ENCODE measurements around the gene CD28.

Gene CD28

DNA sequence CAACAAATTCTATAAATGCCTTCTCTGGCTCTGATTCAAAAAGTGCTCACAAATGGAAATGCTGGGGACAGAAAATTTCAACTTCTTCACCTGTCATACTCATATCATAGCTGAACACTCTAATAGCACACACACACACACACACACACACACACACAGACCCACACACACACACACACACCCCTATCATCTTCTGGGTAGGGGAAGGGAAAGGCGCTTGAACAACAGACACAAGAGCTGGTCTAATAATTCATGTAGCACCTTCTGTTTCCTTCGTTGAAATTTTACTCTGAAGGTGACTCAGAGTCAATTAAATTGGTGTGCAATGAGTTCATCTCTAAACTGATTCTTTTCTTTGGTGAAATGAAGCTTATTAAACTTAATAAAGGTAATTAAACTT, 32.9 kb downstream of the CD28 start:
- Histone ChIP-seq H4K20me1 (no peaks in the 10 kb centered on the region), H3K4me3 (no peak overlapping the region), H3K9me3 (replicated peaks in 1 of 11) (peaks cover under 1 to 19% (median 13%) of the 10 kb centered on the region in 11 experiments; a peak in 17 of 22 replicates), H3K4me1 (peaks cover 18 to 34% (median 25%) of the 10 kb centered on the region in 10 experiments), H3K9ac (no peak overlapping the region), H3K27me3 (no peaks in the 10 kb centered on the region), H3K36me3 (peaks cover 0 to 19% (median 0%) of the 10 kb centered on the region in 11 experiments; a peak in 4 of 22 replicates), H3K27ac (no peak overlapping the region), H3K4me2 (no peak overlapping the region)
- no peak for TF ChIP-seq Cebpa-rat (IDR thresholded peaks at IDR 0.05)

DNA sequence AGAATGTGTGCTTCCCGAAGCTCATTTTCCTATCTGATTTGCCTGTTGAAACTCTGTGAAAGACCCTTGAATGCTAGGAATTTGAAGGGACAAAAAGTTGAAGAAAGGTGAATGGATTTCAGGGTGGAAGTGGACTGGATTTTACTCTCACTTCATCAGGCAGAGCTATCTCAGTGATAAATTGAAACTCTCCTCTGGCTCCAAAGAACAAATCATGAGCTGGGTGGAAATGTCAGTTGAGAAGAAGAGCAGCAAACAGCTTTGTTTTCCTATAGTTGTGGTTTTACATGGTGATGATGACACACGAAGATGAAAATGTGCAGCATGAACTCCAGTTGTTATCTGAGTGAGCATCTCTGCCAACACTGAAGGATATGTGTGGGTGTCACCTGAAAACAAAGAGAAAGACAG, 34.4 kb downstream of the CD28 start:
- Histone ChIP-seq H3K4me2 (peak overlapping the region; percentile 41 to 74 (median 67)), H3K4me1 (peaks cover 18 to 34% (median 25%) of the 10 kb centered on the region in 10 experiments), H3K27me3 (no peaks in the 10 kb centered on the region), H3K9ac (peak overlapping the region in 3 of 11 experiments; percentile 4 to 13 (median 10); a peak in 4 of 22 replicates), H3K36me3 (peaks cover 0 to 5% (median 0%) of the 10 kb centered on the region in 11 experiments; a peak in 3 of 22 replicates), H3K9me3 (replicated peaks in 1 of 11) (peaks cover 5 to 23% (median 13%) of the 10 kb centered on the region in 11 experiments; a peak in 20 of 22 replicates), H4K20me1 (no peaks in the 10 kb centered on the region), H3K27ac (peak overlapping the region in 4 of 11 experiments; percentile 4 to 33 (median 10); a peak in 3 of 22 replicates), H3K4me3 (no peak overlapping the region)
- TF ChIP-seq Cebpa-rat (IDR thresholded peaks at IDR 0.05) = no peak

DNA sequence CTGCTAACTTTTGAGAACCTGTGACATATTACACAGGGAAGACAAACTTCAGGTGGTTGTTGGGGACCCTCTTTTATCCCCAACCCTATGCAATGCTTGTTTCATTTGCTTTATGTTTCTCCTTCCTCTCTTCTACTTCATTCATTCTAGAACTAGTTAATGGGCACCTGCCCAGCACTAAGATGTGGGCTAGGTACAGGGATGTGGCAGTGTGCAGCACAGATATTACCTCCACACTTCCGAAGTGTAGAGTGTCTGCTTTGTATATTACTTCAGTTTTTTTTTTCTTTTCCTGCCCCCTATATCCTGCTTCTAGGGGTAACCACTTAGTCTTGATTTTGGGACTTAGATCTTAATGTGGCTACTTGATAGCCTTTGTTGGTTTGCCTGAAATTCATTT, 35.1 kb downstream of the CD28 start:
- peaks cover 18 to 34% (median 27%) of the 10 kb centered on the region in 10 experiments for H3K4me1 ChIP-seq
- no peak overlapping the region for H3K4me3 ChIP-seq
- peak overlapping the region in 1 of 11 experiments; percentile 13; a peak in 1 of 22 replicates for H3K9ac ChIP-seq
- H3K9me3 ChIP-seq (replicated peaks in 1 of 11) = peaks cover 5 to 27% (median 19%) of the 10 kb centered on the region in 11 experiments; a peak in 20 of 22 replicates
- no peaks in the 10 kb centered on the region for H3K36me3 ChIP-seq
- H4K20me1 ChIP-seq = no peaks in the 10 kb centered on the region
- peak overlapping the region; percentile 41 to 74 (median 67) for H3K4me2 ChIP-seq
- H3K27me3 ChIP-seq = no peaks in the 10 kb centered on the region
- TF ChIP-seq Cebpa-rat (IDR thresholded peaks at IDR 0.05) = no peak
- peak overlapping the region in 2 of 11 experiments; percentile 4 to 33; a peak in 1 of 22 replicates for H3K27ac ChIP-seq

DNA sequence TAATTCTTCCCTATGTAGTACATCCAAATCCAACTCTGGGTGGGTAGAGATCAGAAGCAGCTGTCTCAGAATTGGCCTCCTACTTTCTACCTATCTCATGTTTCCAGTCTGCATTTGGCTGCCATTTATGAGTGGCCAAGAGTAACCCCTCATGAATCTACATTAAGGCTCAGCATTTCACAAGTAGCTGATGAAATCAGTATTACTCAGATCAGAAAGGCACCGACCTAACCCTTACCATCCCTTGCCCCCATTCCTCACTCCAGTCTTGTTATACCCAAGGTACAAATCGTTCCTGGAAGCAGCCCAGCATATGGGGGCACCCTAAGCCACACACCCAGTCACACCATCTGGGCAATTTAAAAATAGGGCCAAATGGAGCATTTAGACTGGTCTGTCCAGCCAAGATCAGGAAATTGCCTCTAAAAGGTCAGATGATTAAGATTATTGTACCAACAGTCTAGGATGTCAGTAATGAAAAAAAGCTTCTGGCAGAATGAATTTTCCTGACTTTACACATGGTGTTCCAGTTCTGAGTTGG, 37.1 kb downstream of the CD28 start:
- no peak overlapping the region for H3K4me3 ChIP-seq
- no peak overlapping the region for H3K27ac ChIP-seq
- H3K9ac ChIP-seq = no peak overlapping the region

DNA sequence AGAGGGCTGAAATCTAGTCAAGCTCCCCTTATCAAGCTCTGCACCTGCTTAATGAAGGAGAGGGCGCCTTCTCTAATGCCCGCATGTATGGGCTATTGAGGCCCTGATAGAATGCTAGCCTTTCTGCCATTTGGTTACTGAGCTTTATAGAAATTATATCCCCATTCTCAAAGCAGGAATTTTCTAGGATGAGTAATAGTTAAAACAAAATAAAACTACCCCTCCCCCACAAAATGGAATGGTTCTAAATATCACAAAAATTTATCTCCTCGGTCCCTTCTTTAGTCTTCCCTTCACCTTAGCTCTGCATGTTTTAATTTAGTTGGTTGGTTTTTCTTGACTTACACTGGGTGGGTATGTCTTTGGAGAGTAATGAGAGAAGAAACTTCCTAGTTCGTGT, 37.7 kb downstream of the CD28 start:
- H3K9ac ChIP-seq = no peak overlapping the region
- H3K4me3 ChIP-seq = no peak overlapping the region
- no peaks in the 10 kb centered on the region for H4K20me1 ChIP-seq
- peak overlapping the region in 1 of 11 experiments; percentile 14; a peak in 1 of 22 replicates for H3K4me2 ChIP-seq
- H3K27me3 ChIP-seq = no peaks in the 10 kb centered on the region
- H3K36me3 ChIP-seq = no peaks in the 10 kb centered on the region
- peaks cover 5 to 27% (median 20%) of the 10 kb centered on the region in 11 experiments; a peak in 20 of 22 replicates for H3K9me3 ChIP-seq (replicated peaks in 1 of 11)
- TF ChIP-seq Cebpa-rat (IDR thresholded peaks at IDR 0.05) = no peak
- H3K27ac ChIP-seq = no peak overlapping the region
- H3K4me1 ChIP-seq = peaks cover 18 to 34% (median 27%) of the 10 kb centered on the region in 10 experiments

More for the DNA sequence above, 37.1 kb downstream of the CD28 start:
- H3K27me3 ChIP-seq = no peaks in the 10 kb centered on the region
- TF ChIP-seq Cebpa-rat (IDR thresholded peaks at IDR 0.05) = no peak
- H3K4me2 ChIP-seq = peak overlapping the region in 1 of 11 experiments; percentile 35; a peak in 2 of 22 replicates
- peaks cover 18 to 34% (median 27%) of the 10 kb centered on the region in 10 experiments for H3K4me1 ChIP-seq
- H3K9me3 ChIP-seq (replicated peaks in 1 of 11) = peaks cover 5 to 27% (median 20%) of the 10 kb centered on the region in 11 experiments; a peak in 20 of 22 replicates
- H3K36me3 ChIP-seq = no peaks in the 10 kb centered on the region
- H4K20me1 ChIP-seq = no peaks in the 10 kb centered on the region

DNA sequence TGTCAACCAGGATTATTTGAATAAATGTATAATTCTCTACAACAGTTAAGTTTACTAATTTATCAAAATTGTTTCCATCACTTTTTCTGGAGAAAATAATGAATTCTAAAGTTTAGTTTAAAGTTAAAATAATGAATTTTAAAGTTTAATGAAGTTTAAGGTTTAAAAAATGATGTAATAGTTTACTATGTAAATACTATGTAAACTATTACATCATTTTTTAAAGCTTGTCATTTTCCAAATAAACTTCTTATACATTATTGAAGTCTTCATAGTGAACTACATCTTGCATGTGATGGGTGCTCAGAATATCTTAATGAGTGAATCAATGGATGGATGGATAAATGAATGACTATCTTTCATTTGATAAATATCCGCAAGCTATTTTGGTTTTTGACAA, 38.8 kb downstream of the CD28 start:
- no peaks in the 10 kb centered on the region for H4K20me1 ChIP-seq
- H3K27me3 ChIP-seq = no peaks in the 10 kb centered on the region
- H3K9me3 ChIP-seq (replicated peaks in 1 of 11) = peaks cover 5 to 27% (median 20%) of the 10 kb centered on the region in 11 experiments; a peak in 20 of 22 replicates
- no peak overlapping the region for H3K9ac ChIP-seq
- H3K27ac ChIP-seq = no peak overlapping the region
- H3K4me3 ChIP-seq = no peak overlapping the region
- no peak overlapping the region for H3K4me2 ChIP-seq
- H3K36me3 ChIP-seq = no peaks in the 10 kb centered on the region
- no peak for TF ChIP-seq Cebpa-rat (IDR thresholded peaks at IDR 0.05)
- H3K4me1 ChIP-seq = peaks cover 16 to 34% (median 25%) of the 10 kb centered on the region in 10 experiments

DNA sequence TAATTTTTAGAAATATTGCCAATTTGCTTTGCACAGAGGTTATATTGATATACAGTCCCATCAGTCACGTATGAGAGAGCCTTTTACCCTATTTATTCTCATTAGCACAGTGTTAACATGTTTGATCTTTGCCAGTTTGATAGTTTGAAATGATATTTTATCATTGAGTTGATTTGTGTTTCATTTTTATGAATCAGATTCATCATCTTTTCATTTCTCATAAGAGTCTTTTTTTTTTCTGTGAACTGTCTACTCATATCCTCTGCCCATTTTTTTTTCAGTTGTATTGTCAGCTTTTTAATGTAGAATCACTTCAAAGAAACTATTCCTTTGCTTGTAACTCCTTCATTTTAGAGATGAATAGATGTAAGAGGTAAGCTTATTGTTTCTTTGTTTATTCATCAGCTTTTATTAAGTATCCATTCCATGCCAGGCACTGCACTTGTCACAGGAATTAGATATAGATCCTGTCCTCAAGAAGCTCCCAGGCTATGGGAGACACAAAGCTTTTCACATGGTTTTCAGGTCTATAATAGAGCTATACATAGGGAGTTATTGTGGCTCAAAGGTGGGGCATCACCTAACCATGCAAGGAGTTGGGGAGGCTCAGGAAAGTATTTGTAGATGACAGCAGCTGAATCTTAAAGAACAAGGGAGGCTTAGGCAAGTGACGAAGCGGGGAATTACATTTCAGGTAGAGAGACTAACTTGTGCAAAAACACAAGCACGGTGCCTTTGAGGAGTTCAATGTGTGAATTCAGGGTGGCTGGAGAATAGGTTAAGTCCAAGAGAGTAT, 42.1 kb downstream of the CD28 start:
- H3K4me3 ChIP-seq = no peak overlapping the region
- peaks cover 6 to 33% (median 19%) of the 10 kb centered on the region in 11 experiments; a peak in 21 of 22 replicates for H3K9me3 ChIP-seq (replicated peaks in 1 of 11)
- no peak overlapping the region for H3K9ac ChIP-seq
- H3K36me3 ChIP-seq = no peaks in the 10 kb centered on the region
- H3K27ac ChIP-seq = no peak overlapping the region
- peaks cover 0 to 25% (median 7%) of the 10 kb centered on the region in 10 experiments; a peak in 11 of 20 replicates for H3K4me1 ChIP-seq
- H4K20me1 ChIP-seq = no peaks in the 10 kb centered on the region
- no peaks in the 10 kb centered on the region for H3K27me3 ChIP-seq
- TF ChIP-seq Cebpa-rat (IDR thresholded peaks at IDR 0.05) = no peak
- H3K4me2 ChIP-seq = no peak overlapping the region

DNA sequence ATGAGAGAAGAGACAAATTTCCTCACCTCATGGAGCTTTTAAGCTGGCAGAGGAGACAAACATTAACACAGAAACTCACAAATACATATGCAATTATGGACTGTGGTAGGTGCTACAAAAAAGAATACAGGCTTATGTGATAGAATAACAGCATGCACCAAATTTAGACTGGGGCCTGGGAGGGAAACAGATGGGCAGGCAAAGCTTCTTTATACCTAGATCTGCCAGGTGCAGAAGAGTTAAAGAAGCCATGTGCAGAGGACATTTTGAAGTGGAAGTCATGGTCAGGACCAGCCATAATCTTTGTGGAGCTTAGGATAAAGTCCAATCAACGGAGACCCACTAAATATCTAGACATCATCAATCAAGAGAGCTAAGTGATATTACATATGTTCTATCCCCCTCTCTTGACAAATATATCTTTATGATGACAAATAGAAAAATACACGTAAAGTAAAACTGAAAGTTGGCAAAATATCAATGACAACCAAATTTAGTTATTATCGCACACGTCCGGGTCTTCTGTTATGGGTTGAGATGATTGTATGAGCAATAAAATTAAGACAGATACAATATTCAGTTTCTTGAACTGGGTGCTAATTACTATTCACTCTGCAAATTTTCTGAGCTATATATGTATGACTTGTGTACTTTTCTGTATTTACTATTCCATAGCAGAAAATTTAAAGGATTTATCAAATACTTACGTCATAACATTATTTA, 44.1 kb downstream of the CD28 start:
- Histone ChIP-seq H3K4me1 (peaks cover 0 to 31% (median 7%) of the 10 kb centered on the region in 10 experiments; a peak in 11 of 20 replicates), H3K4me2 (peak overlapping the region in 1 of 11 experiments; percentile 71; a peak in 1 of 22 replicates), H3K9me3 (replicated peaks in 1 of 11) (peaks cover 0 to 34% (median 20%) of the 10 kb centered on the region in 11 experiments; a peak in 20 of 22 replicates), H3K27ac (peak overlapping the region in 2 of 11 experiments; percentile 78 to 82; a peak in 3 of 22 replicates), H4K20me1 (no peaks in the 10 kb centered on the region), H3K4me3 (no peak overlapping the region), H3K27me3 (no peaks in the 10 kb centered on the region), H3K36me3 (no peaks in the 10 kb centered on the region), H3K9ac (no peak overlapping the region)
- no peak for TF ChIP-seq Cebpa-rat (IDR thresholded peaks at IDR 0.05)

Measured in BLaER1 treated with 17β-estradiol and CSF1 and Interleukin-3, amounts not matched to agents 10 nM and 100 nM (cell line).